GM23338 (cell line): ENCODE data around the gene SPTBN4. TPM values are rescaled to one million over a fixed set of nuclear protein-coding genes. Genes with fewer than 3 reads are reported as not detected.

Experiments used
- ATAC-seq: fragments of 200-7000 bp; cut with Tn5 transposase; 3 replicates; pipeline ENCODE4 v1.9.1; 2020
- DNase-seq: peaks from one replicate; pipeline ENCODE4 v3.0.0-alpha.2; 2015; ENCODE audit warnings: low spot score
- H2AFZ ChIP-seq: fragments of 200-600 bp; sonication (generic); 2 replicates; pipeline ENCODE4 v1.8.0; 2016; ENCODE audit warnings: antibody characterized with exemption, mild to moderate bottlenecking, moderate library complexity
- H3F3A ChIP-seq: fragments of 200-600 bp; sonication (generic); replicated peaks from 2 replicates; pipeline ENCODE4 v1.8.0; 2017; ENCODE audit warnings: antibody characterized with exemption, mixed run types, low read depth
- H3K27ac ChIP-seq: fragments of 200-600 bp; sonication (generic); 2 replicates; pipeline ENCODE4 v1.6.1; 2016; ENCODE audit warnings: low read depth
- H3K27me3 ChIP-seq: fragments of 200-600 bp; sonication (generic); 2 replicates; pipeline ENCODE4 v1.8.0; 2016; ENCODE audit warnings: mild to moderate bottlenecking, mixed run types, moderate library complexity; ENCODE audit not compliant: insufficient read depth
- H3K36me3 ChIP-seq: fragments of 200-600 bp; sonication (generic); 2 replicates; pipeline ENCODE4 v1.8.0; 2016; ENCODE audit warnings: mild to moderate bottlenecking; ENCODE audit not compliant: insufficient read depth
- H3K4me1 ChIP-seq: fragments of 200-600 bp; sonication (generic); 2 replicates; pipeline ENCODE4 v1.8.0; 2016; ENCODE audit warnings: mild to moderate bottlenecking, moderate library complexity; ENCODE audit not compliant: insufficient read depth
- H3K4me2 ChIP-seq: fragments of 200-600 bp; sonication (generic); 2 replicates; pipeline ENCODE4 v1.7.1; 2017; ENCODE audit warnings: mixed run types
- H3K4me3 ChIP-seq: fragments of 200-600 bp; sonication (generic); 2 replicates; pipeline ENCODE4 v1.6.1; 2016; ENCODE audit warnings: mixed run types
- H3K79me2 ChIP-seq: fragments of 200-600 bp; sonication (generic); replicated peaks from 2 replicates; pipeline ENCODE4 v1.8.0; 2017; ENCODE audit warnings: mild to moderate bottlenecking; ENCODE audit not compliant: insufficient read depth
- H3K9me2 ChIP-seq: fragments of 200-600 bp; sonication (generic); 2 replicates; pipeline ENCODE4 v1.8.0; 2017; ENCODE audit not compliant: insufficient read depth
- H4K20me1 ChIP-seq: fragments of 200-600 bp; sonication (generic); replicated peaks from 2 replicates; pipeline ENCODE4 v1.8.0; 2017; ENCODE audit warnings: mild to moderate bottlenecking; ENCODE audit not compliant: insufficient read depth
- H3K27ac Mint-ChIP-seq: 2 replicates; pipeline ENCODE4 v1.8.0; 2020; ENCODE audit warnings: inconsistent platforms, mild to moderate bottlenecking, moderate library complexity, mixed read lengths
- H3K27me3 Mint-ChIP-seq: 3 replicates; pipeline ENCODE4 v1.8.0; 2022; ENCODE audit warnings: low read depth, mild to moderate bottlenecking, moderate library complexity, mixed read lengths, inconsistent platforms; ENCODE audit not compliant: insufficient read depth, poor library complexity
- H3K36me3 Mint-ChIP-seq: 3 replicates; pipeline ENCODE4 v1.8.0; 2021; ENCODE audit warnings: low read depth, mild to moderate bottlenecking, inconsistent platforms, moderate library complexity, mixed read lengths
- H3K4me1 Mint-ChIP-seq: 3 replicates; pipeline ENCODE4 v1.8.0; 2020; ENCODE audit warnings: mild to moderate bottlenecking, inconsistent platforms, mixed read lengths
- H3K4me3 Mint-ChIP-seq: 3 replicates; pipeline ENCODE4 v1.8.0; 2021; ENCODE audit warnings: moderate library complexity, mild to moderate bottlenecking, inconsistent platforms, mixed read lengths
- H3K9me3 Mint-ChIP-seq: 3 replicates; pipeline ENCODE4 v1.8.0; 2020; ENCODE audit warnings: moderate library complexity, mild to moderate bottlenecking, inconsistent platforms, mixed read lengths
- CREB1 ChIP-seq: fragments of 250-450 bp; sonication (Bioruptor Pico); IDR thresholded peaks from 2 replicates; pipeline ENCODE4 v1.5.0; 2020; ENCODE audit warnings: low read depth, mild to moderate bottlenecking, moderate library complexity
- CTCF ChIP-seq, 2 experiments: fragments of 200-600 bp in 1 of 2; sonication (generic) in 1 of 2; conservative IDR thresholded peaks; 2 replicates each; pipeline versions ENCODE4 v1.5.1 to v1.6.1; 2016 to 2017; ENCODE audit warnings: antibody characterized with exemption in 2 of 2, low read depth in 2 of 2, mild to moderate bottlenecking in 2 of 2, moderate library complexity in 1 of 2
- ETS1 ChIP-seq: IDR thresholded peaks from 2 replicates; pipeline ENCODE4 v1.6.1; 2016; ENCODE audit warnings: antibody characterized with exemption
- EZH2phosphoT487 ChIP-seq: fragments of 200-600 bp; sonication (generic); IDR thresholded peaks from one replicate; pipeline ENCODE4 v1.8.1; 2018; ENCODE audit warnings: antibody characterized with exemption; ENCODE audit not compliant: unreplicated experiment
- JUNB ChIP-seq: IDR thresholded peaks from one replicate; pipeline ENCODE4 v1.6.1; 2016; ENCODE audit warnings: antibody characterized with exemption; ENCODE audit not compliant: unreplicated experiment
- STAT1 ChIP-seq: IDR thresholded peaks from one replicate; pipeline ENCODE4 v1.6.1; 2016; ENCODE audit warnings: antibody characterized with exemption; ENCODE audit not compliant: unreplicated experiment
- ZNF114 ChIP-seq: fragments of 250-450 bp; sonication (Bioruptor Pico); IDR thresholded peaks from 2 replicates; pipeline ENCODE4 v1.5.0; 2020; ENCODE audit warnings: mild to moderate bottlenecking, moderate library complexity
- ZNF331 ChIP-seq: fragments of 250-450 bp; sonication (Bioruptor Pico); IDR thresholded peaks from 2 replicates; pipeline ENCODE4 v1.5.0; 2020; ENCODE audit warnings: low read depth, mild to moderate bottlenecking, moderate library complexity
- polyA plus RNA-seq: library from polyadenylated mRNA; unstranded; fragments of >200 nt; fragmentation: Nextera tagmentation; extraction: Ambion mirVana; gene quantifications from 2 replicates; pipeline ENCODE4 v1.2.1, GENCODE V29; 2016
- total RNA-seq: library from RNA; depleted of rRNA; stranded (reverse); fragments of >200 nt; shearing (Covaris generic); gene quantifications from 2 replicates; pipeline ENCODE4 v1.2.3, GENCODE V29; 2014
- TF ChIP-seq, protein P1 (sequence below): fragments of 250-450 bp; sonication (Bioruptor Pico); IDR thresholded peaks from 2 replicates; pipeline ENCODE4 v1.5.0; 2020; ENCODE audit warnings: mild to moderate bottlenecking, moderate library complexity
- TF ChIP-seq, protein P2 (sequence below): IDR thresholded peaks from one replicate; pipeline ENCODE4 v1.6.1; 2018; ENCODE audit warnings: antibody characterized with exemption; ENCODE audit not compliant: unreplicated experiment

Gene SPTBN4
- total and polyA plus RNA-seq, 2 experiments from 2014 or later: 1.6 to 2.3 TPM

GRCh38 chr19:40486017-40486416 lies 19.2 kb downstream of the SPTBN4 start (continued):
- no peak for TF ChIP-seq STAT1
- no peak for TF ChIP-seq CREB1
- TF ChIP-seq, protein P1, sequence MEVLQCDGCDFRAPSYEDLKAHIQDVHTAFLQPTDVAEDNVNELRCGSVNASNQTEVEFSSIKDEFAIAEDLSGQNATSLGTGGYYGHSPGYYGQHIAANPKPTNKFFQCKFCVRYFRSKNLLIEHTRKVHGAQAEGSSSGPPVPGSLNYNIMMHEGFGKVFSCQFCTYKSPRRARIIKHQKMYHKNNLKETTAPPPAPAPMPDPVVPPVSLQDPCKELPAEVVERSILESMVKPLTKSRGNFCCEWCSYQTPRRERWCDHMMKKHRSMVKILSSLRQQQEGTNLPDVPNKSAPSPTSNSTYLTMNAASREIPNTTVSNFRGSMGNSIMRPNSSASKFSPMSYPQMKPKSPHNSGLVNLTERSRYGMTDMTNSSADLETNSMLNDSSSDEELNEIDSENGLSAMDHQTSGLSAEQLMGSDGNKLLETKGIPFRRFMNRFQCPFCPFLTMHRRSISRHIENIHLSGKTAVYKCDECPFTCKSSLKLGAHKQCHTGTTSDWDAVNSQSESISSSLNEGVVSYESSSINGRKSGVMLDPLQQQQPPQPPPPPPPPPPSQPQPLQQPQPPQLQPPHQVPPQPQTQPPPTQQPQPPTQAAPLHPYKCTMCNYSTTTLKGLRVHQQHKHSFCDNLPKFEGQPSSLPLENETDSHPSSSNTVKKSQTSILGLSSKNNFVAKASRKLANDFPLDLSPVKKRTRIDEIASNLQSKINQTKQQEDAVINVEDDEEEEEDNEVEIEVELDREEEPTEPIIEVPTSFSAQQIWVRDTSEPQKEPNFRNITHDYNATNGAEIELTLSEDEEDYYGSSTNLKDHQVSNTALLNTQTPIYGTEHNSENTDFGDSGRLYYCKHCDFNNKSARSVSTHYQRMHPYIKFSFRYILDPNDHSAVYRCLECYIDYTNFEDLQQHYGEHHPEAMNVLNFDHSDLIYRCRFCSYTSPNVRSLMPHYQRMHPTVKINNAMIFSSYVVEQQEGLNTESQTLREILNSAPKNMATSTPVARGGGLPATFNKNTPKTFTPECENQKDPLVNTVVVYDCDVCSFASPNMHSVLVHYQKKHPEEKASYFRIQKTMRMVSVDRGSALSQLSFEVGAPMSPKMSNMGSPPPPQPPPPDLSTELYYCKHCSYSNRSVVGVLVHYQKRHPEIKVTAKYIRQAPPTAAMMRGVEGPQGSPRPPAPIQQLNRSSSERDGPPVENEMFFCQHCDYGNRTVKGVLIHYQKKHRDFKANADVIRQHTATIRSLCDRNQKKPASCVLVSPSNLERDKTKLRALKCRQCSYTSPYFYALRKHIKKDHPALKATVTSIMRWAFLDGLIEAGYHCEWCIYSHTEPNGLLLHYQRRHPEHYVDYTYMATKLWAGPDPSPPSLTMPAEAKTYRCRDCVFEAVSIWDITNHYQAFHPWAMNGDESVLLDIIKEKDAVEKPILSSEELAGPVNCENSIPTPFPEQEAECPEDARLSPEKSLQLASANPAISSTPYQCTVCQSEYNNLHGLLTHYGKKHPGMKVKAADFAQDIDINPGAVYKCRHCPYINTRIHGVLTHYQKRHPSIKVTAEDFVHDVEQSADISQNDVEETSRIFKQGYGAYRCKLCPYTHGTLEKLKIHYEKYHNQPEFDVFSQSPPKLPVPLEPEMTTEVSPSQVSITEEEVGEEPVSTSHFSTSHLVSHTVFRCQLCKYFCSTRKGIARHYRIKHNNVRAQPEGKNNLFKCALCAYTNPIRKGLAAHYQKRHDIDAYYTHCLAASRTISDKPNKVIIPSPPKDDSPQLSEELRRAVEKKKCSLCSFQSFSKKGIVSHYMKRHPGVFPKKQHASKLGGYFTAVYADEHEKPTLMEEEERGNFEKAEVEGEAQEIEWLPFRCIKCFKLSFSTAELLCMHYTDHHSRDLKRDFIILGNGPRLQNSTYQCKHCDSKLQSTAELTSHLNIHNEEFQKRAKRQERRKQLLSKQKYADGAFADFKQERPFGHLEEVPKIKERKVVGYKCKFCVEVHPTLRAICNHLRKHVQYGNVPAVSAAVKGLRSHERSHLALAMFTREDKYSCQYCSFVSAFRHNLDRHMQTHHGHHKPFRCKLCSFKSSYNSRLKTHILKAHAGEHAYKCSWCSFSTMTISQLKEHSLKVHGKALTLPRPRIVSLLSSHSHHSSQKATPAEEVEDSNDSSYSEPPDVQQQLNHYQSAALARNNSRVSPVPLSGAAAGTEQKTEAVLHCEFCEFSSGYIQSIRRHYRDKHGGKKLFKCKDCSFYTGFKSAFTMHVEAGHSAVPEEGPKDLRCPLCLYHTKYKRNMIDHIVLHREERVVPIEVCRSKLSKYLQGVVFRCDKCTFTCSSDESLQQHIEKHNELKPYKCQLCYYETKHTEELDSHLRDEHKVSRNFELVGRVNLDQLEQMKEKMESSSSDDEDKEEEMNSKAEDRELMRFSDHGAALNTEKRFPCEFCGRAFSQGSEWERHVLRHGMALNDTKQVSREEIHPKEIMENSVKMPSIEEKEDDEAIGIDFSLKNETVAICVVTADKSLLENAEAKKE (CRISPR knock-in tag): no peak
- TF ChIP-seq ETS1: no peak

DNA sequence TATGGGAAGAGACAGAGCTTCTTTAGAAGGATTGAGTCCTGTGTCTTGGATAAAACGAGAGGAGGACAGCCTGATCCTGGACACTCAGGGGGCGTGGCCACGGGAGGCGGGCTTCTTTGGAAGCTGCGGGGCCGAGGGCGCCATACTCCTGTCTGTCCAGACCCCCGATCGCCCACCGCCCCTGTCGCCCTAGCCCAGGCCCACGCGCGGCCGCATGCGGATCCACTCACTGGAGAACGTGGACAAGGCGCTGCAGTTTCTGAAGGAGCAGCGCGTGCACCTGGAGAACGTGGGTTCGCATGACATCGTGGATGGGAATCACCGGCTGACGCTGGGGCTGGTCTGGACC lies 23.1 kb downstream of the SPTBN4 start:
- Mint-ChIP-seq H3K36me3 (no peaks in the 10 kb centered on the region), H3K4me1 (peaks cover 8% of the 10 kb centered on the region), H3K9me3 (peaks cover 14% of the 10 kb centered on the region), H3K27ac (no peak overlapping the region), H3K27me3 (peaks cover 22% of the 10 kb centered on the region), H3K4me3 (no peak overlapping the region)
- Histone ChIP-seq H2AFZ (peak overlapping the region; percentile 80; the same call in 1 of the 2 replicates), H3F3A (no peaks in the 10 kb centered on the region), H3K27me3 (0 out of 2 replicates have a peak, but pooled peaks cover 5% of the 10 kb centered on the region), H4K20me1 (no peaks in the 10 kb centered on the region), H3K27ac (no peak overlapping the region), H3K36me3 (no peaks in the 10 kb centered on the region), H3K4me3 (no peak overlapping the region), H3K4me1 (no peaks in the 10 kb centered on the region; the same call in 1 of the 2 replicates), H3K79me2 (no peaks in the 10 kb centered on the region), H3K4me2 (no peak overlapping the region), H3K9me2 (0 out of 2 replicates have a peak, but pooled peaks cover 11% of the 10 kb centered on the region)
- ATAC-seq: no peak
- TF ChIP-seq STAT1: no peak
- no peak for TF ChIP-seq ZNF331 (CRISPR knock-in tag)
- no peak for TF ChIP-seq CTCF (conservative IDR thresholded peaks at IDR 0.05; ENCODE audit: low read depth in 2 of 2)
- TF ChIP-seq ZNF114 (CRISPR knock-in tag): no peak
- no peak for TF ChIP-seq ETS1
- no peak for TF ChIP-seq EZH2phosphoT487
- TF ChIP-seq JUNB: no peak
- TF ChIP-seq, protein P2, sequence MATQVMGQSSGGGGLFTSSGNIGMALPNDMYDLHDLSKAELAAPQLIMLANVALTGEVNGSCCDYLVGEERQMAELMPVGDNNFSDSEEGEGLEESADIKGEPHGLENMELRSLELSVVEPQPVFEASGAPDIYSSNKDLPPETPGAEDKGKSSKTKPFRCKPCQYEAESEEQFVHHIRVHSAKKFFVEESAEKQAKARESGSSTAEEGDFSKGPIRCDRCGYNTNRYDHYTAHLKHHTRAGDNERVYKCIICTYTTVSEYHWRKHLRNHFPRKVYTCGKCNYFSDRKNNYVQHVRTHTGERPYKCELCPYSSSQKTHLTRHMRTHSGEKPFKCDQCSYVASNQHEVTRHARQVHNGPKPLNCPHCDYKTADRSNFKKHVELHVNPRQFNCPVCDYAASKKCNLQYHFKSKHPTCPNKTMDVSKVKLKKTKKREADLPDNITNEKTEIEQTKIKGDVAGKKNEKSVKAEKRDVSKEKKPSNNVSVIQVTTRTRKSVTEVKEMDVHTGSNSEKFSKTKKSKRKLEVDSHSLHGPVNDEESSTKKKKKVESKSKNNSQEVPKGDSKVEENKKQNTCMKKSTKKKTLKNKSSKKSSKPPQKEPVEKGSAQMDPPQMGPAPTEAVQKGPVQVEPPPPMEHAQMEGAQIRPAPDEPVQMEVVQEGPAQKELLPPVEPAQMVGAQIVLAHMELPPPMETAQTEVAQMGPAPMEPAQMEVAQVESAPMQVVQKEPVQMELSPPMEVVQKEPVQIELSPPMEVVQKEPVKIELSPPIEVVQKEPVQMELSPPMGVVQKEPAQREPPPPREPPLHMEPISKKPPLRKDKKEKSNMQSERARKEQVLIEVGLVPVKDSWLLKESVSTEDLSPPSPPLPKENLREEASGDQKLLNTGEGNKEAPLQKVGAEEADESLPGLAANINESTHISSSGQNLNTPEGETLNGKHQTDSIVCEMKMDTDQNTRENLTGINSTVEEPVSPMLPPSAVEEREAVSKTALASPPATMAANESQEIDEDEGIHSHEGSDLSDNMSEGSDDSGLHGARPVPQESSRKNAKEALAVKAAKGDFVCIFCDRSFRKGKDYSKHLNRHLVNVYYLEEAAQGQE: no peak
- TF ChIP-seq CREB1: no peak
- DNase-seq: no peak
